ENCODE measurements around the gene INPP5K.

Gene INPP5K

DNA sequence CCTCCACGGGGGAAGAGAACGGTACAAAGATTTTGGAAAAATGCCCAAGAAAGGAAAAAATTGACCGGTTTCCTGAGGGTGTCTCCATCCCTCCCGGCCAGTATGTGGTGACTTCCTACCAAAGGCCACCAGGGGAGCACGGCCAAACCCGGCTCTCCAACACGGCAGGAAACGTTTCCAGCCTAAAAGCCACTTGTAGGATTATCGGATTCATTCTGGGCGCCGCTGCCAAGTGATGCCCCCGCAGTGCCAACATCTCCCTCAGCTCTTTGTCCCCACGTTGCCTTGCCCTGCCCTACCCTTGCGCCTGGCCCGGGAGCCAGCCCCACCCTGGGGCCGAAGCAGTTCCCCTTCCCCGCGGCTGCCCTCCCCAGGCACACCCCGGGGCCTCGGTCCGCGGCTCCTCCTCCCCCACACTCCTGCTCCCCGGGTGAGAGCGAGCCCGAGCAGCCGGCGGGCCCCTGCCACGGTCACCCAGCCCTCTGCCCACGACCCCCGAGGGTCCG is 61.1 kb downstream of the INPP5K start (continued):
- no peak for TF ChIP-seq ZNF302 (tag by site-specific recombination; IDR thresholded peaks at IDR 0.05; ENCODE audit: low read depth)
- TF ChIP-seq SCRT2 (tag by site-specific recombination; IDR thresholded peaks at IDR 0.05), result peak; percentile 98
- TF ChIP-seq GLIS2 (tag by site-specific recombination; IDR thresholded peaks at IDR 0.05), result peak; percentile 88
- no peak for TF ChIP-seq ZNF350 (tag by site-specific recombination; IDR thresholded peaks at IDR 0.05)
- TF ChIP-seq KLF1 (tag by site-specific recombination; IDR thresholded peaks at IDR 0.05), result peak; percentile 66
- TF ChIP-seq ZNF600 (tag by site-specific recombination; IDR thresholded peaks at IDR 0.05), result peak; percentile 43; the same call in 1 of the 2 replicates
- TF ChIP-seq ZBTB8A (tag by site-specific recombination; IDR thresholded peaks at IDR 0.05), result no peak
- TF ChIP-seq GFI1B (tag by site-specific recombination; IDR thresholded peaks at IDR 0.05), result no peak
- TF ChIP-seq ZNF248 (tag by site-specific recombination; IDR thresholded peaks at IDR 0.05), result no peak
- 0 out of 2 replicates have a peak, but pooled peaks have one; percentile 25 for TF ChIP-seq ZNF341 (tag by site-specific recombination; IDR thresholded peaks at IDR 0.05; ENCODE audit: low read depth)
- TF ChIP-seq ZNF221 (tag by site-specific recombination; IDR thresholded peaks at IDR 0.05; ENCODE audit: borderline replicate concordance), result no peak
- no peak for TF ChIP-seq OVOL3 (tag by site-specific recombination; IDR thresholded peaks at IDR 0.05)
- TF ChIP-seq ZNF785 (tag by site-specific recombination; IDR thresholded peaks at IDR 0.05), result no peak
- TF ChIP-seq ZNF423 (tag by site-specific recombination; IDR thresholded peaks at IDR 0.05), result peak; percentile 24; the same call in 1 of the 2 replicates
- TF ChIP-seq, protein P1, sequence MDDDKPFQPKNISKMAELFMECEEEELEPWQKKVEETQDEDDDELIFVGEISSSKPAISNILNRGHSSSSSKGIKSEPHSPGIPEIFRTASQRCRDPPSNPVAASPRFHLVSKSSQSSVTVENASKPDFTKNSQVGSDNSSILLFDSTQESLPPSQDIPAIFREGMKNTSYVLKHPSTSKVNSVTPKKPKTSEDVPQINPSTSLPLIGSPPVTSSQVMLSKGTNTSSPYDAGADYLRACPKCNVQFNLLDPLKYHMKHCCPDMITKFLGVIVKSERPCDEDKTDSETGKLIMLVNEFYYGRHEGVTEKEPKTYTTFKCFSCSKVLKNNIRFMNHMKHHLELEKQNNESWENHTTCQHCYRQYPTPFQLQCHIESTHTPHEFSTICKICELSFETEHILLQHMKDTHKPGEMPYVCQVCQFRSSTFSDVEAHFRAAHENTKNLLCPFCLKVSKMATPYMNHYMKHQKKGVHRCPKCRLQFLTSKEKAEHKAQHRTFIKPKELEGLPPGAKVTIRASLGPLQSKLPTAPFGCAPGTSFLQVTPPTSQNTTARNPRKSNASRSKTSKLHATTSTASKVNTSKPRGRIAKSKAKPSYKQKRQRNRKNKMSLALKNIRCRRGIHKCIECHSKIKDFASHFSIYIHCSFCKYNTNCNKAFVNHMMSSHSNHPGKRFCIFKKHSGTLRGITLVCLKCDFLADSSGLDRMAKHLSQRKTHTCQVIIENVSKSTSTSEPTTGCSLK (tag by site-specific recombination; IDR thresholded peaks at IDR 0.05), result no peak
- TF ChIP-seq ZNF121 (tag by site-specific recombination; IDR thresholded peaks at IDR 0.05), result peak; percentile 33; the same call in 1 of the 2 replicates
- TF ChIP-seq FEZF1 (tag by site-specific recombination; IDR thresholded peaks at IDR 0.05), result no peak
- no peak for TF ChIP-seq SALL2 (tag by site-specific recombination; IDR thresholded peaks at IDR 0.05; ENCODE audit: borderline replicate concordance)
- no peak for TF ChIP-seq TRIM28 (IDR thresholded peaks at IDR 0.05; ENCODE audit: borderline replicate concordance, low read length)
- no peak for TF ChIP-seq ZNF138 (tag by site-specific recombination; IDR thresholded peaks at IDR 0.05; ENCODE audit: borderline replicate concordance)
- TF ChIP-seq, protein P2, sequence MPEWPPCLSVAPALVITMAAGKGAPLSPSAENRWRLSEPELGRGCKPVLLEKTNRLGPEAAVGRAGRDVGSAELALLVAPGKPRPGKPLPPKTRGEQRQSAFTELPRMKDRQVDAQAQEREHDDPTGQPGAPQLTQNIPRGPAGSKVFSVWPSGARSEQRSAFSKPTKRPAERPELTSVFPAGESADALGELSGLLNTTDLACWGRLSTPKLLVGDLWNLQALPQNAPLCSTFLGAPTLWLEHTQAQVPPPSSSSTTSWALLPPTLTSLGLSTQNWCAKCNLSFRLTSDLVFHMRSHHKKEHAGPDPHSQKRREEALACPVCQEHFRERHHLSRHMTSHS (tag by site-specific recombination; IDR thresholded peaks at IDR 0.05), result no peak
- TF ChIP-seq ZNF19 (tag by site-specific recombination; IDR thresholded peaks at IDR 0.05; ENCODE audit: low read depth), result no peak
- TF ChIP-seq ZNF174 (tag by site-specific recombination; IDR thresholded peaks at IDR 0.05), result no peak
- TF ChIP-seq, protein P3, sequence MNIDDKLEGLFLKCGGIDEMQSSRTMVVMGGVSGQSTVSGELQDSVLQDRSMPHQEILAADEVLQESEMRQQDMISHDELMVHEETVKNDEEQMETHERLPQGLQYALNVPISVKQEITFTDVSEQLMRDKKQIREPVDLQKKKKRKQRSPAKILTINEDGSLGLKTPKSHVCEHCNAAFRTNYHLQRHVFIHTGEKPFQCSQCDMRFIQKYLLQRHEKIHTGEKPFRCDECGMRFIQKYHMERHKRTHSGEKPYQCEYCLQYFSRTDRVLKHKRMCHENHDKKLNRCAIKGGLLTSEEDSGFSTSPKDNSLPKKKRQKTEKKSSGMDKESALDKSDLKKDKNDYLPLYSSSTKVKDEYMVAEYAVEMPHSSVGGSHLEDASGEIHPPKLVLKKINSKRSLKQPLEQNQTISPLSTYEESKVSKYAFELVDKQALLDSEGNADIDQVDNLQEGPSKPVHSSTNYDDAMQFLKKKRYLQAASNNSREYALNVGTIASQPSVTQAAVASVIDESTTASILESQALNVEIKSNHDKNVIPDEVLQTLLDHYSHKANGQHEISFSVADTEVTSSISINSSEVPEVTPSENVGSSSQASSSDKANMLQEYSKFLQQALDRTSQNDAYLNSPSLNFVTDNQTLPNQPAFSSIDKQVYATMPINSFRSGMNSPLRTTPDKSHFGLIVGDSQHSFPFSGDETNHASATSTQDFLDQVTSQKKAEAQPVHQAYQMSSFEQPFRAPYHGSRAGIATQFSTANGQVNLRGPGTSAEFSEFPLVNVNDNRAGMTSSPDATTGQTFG (tag by site-specific recombination; IDR thresholded peaks at IDR 0.05; ENCODE audit: borderline replicate concordance), result no peak
- TF ChIP-seq GLIS1 (tag by site-specific recombination; IDR thresholded peaks at IDR 0.05), result peak; percentile 75
- no peak for TF ChIP-seq ZNF623 (tag by site-specific recombination; IDR thresholded peaks at IDR 0.05)
- 0 out of 2 replicates have a peak, but pooled peaks have one; percentile 23 for TF ChIP-seq SP7 (tag by site-specific recombination; IDR thresholded peaks at IDR 0.05)
- no peak for TF ChIP-seq ZNF670 (tag by site-specific recombination; IDR thresholded peaks at IDR 0.05; ENCODE audit: low read depth)
- TF ChIP-seq ZBTB20 (tag by site-specific recombination; IDR thresholded peaks at IDR 0.05), result peak; percentile 84
- TF ChIP-seq, protein P4, sequence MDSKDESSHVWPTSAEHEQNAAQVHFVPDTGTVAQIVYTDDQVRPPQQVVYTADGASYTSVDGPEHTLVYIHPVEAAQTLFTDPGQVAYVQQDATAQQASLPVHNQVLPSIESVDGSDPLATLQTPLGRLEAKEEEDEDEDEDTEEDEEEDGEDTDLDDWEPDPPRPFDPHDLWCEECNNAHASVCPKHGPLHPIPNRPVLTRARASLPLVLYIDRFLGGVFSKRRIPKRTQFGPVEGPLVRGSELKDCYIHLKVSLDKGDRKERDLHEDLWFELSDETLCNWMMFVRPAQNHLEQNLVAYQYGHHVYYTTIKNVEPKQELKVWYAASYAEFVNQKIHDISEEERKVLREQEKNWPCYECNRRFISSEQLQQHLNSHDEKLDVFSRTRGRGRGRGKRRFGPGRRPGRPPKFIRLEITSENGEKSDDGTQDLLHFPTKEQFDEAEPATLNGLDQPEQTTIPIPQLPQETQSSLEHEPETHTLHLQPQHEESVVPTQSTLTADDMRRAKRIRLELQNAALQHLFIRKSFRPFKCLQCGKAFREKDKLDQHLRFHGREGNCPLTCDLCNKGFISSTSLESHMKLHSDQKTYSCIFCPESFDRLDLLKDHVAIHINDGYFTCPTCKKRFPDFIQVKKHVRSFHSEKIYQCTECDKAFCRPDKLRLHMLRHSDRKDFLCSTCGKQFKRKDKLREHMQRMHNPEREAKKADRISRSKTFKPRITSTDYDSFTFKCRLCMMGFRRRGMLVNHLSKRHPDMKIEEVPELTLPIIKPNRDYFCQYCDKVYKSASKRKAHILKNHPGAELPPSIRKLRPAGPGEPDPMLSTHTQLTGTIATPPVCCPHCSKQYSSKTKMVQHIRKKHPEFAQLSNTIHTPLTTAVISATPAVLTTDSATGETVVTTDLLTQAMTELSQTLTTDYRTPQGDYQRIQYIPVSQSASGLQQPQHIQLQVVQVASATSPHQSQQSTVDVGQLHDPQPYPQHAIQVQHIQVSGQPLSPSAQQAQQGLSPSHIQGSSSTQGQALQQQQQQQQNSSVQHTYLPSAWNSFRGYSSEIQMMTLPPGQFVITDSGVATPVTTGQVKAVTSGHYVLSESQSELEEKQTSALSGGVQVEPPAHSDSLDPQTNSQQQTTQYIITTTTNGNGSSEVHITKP (tag by site-specific recombination; IDR thresholded peaks at IDR 0.05), result no peak

Data from HEK293 (cell line).